Neural progenitor cell (in vitro differentiated cells): ENCODE results near the gene RSPO4. TPM values are rescaled to one million over a fixed set of nuclear protein-coding genes. Genes with fewer than 3 reads are reported as not detected.

ENCODE experiments used
- DNase-seq: peaks from one replicate; pipeline ENCODE4 v3.0.0-alpha.2; 2016; ENCODE audit warnings: low spot score
- H2AFZ ChIP-seq: fragments of 200-600 bp; sonication (generic); replicated peaks from 2 replicates; pipeline ENCODE4 v1.6.1; 2016; ENCODE audit warnings: antibody characterized with exemption
- H3F3A ChIP-seq: fragments of 200-600 bp; sonication (generic); 2 replicates; pipeline ENCODE4 v1.6.1; 2016; ENCODE audit warnings: antibody characterized with exemption, low read depth
- H3K27ac ChIP-seq: fragments of 200-600 bp; sonication (generic); 2 replicates; pipeline ENCODE4 v1.5.1; 2016; ENCODE audit warnings: mild to moderate bottlenecking
- H3K27me3 ChIP-seq: fragments of 200-600 bp; sonication (generic); 2 replicates; pipeline ENCODE4 v1.6.1; 2016; ENCODE audit warnings: mild to moderate bottlenecking, moderate library complexity
- H3K36me3 ChIP-seq: fragments of 200-600 bp; sonication (generic); 2 replicates; pipeline ENCODE4 v1.5.1; 2016
- H3K4me1 ChIP-seq: fragments of 200-600 bp; sonication (generic); 2 replicates; pipeline ENCODE4 v1.6.1; 2016; ENCODE audit warnings: mixed run types
- H3K4me2 ChIP-seq: fragments of 200-600 bp; sonication (generic); 2 replicates; pipeline ENCODE4 v1.6.1; 2016
- H3K4me3 ChIP-seq: fragments of 200-600 bp; sonication (generic); 2 replicates; pipeline ENCODE4 v1.5.1; 2016
- H3K79me2 ChIP-seq: fragments of 200-600 bp; sonication (generic); 2 replicates; pipeline ENCODE4 v1.6.1; 2016; ENCODE audit warnings: low read depth
- H3K9ac ChIP-seq: fragments of 200-600 bp; sonication (generic); 2 replicates; pipeline ENCODE4 v1.6.1; 2016
- H3K9me3 ChIP-seq: fragments of 200-600 bp; sonication (generic); 2 replicates; pipeline ENCODE4 v1.5.1; 2016; ENCODE audit warnings: low read depth
- H4K20me1 ChIP-seq: fragments of 200-600 bp; sonication (generic); 2 replicates; pipeline ENCODE4 v1.6.1; 2016; ENCODE audit warnings: low read depth
- H3K27ac Mint-ChIP-seq: 3 replicates; pipeline ENCODE4 v1.8.0; 2021; ENCODE audit warnings: mixed read lengths
- H3K27me3 Mint-ChIP-seq: 2 replicates; pipeline ENCODE4 v1.8.0; 2022; ENCODE audit warnings: low read depth, mild to moderate bottlenecking, inconsistent platforms, moderate library complexity, mixed read lengths; ENCODE audit not compliant: insufficient read depth
- H3K36me3 Mint-ChIP-seq: 3 replicates; pipeline ENCODE4 v1.8.0; 2021; ENCODE audit warnings: mixed read lengths
- H3K4me1 Mint-ChIP-seq: 3 replicates; pipeline ENCODE4 v1.8.0; 2021; ENCODE audit warnings: mixed read lengths
- H3K4me3 Mint-ChIP-seq: 3 replicates; pipeline ENCODE4 v1.8.0; 2021; ENCODE audit warnings: mild to moderate bottlenecking, moderate library complexity, mixed read lengths
- H3K9me3 Mint-ChIP-seq: 3 replicates; pipeline ENCODE4 v1.8.0; 2020; ENCODE audit warnings: mixed read lengths
- EZH2 ChIP-seq: fragments of 200-600 bp; sonication (generic); IDR thresholded peaks from 2 replicates; pipeline ENCODE4 v1.6.1; 2017; ENCODE audit warnings: antibody characterized with exemption, mild to moderate bottlenecking, moderate library complexity
- EZH2phosphoT487 ChIP-seq: fragments of 200-600 bp; sonication (generic); IDR thresholded peaks from 2 replicates; pipeline ENCODE4 v1.6.1; 2017; ENCODE audit warnings: antibody characterized with exemption
- total RNA-seq: library from RNA; depleted of rRNA; stranded (reverse); fragments of >200 nt; gene quantifications from 2 replicates; pipeline ENCODE4 v1.2.3, GENCODE V29; 2015; ENCODE audit warnings: low replicate concordance
- TF ChIP-seq, protein P1 (sequence below): fragments of 200-600 bp; sonication (generic); IDR thresholded peaks from 2 replicates; pipeline ENCODE4 v1.5.1; 2017; ENCODE audit warnings: antibody characterized with exemption, mild to moderate bottlenecking

RSPO4 gene
- total RNA-seq, 1 donor from 2014 or later: 0.26 TPM

- Histone ChIP-seq H3K9me3 (no peaks in the 10 kb centered on the region), H3K27ac (no peak overlapping the region), H3K79me2 (no peaks in the 10 kb centered on the region), H3K27me3 (no peaks in the 10 kb centered on the region), H3K4me1 (peaks cover 17% of the 10 kb centered on the region), H3K36me3 (no peaks in the 10 kb centered on the region), H3K9ac (no peak overlapping the region), H2AFZ (no peak overlapping the region), H3K4me3 (no peak overlapping the region), H4K20me1 (no peaks in the 10 kb centered on the region), H3K4me2 (no peak overlapping the region), H3F3A (peaks cover 14% of the 10 kb centered on the region)
- peaks cover 6% of the 10 kb centered on the region for H3K27me3 Mint-ChIP-seq
- no peaks in the 10 kb centered on the region for H3K36me3 Mint-ChIP-seq
- no peak for DNase-seq
- H3K4me1 Mint-ChIP-seq: peaks cover 10% of the 10 kb centered on the region
- H3K9me3 Mint-ChIP-seq: no peaks in the 10 kb centered on the region
- TF ChIP-seq EZH2 (no peak), EZH2phosphoT487 (no peak)
- TF ChIP-seq, protein P1, sequence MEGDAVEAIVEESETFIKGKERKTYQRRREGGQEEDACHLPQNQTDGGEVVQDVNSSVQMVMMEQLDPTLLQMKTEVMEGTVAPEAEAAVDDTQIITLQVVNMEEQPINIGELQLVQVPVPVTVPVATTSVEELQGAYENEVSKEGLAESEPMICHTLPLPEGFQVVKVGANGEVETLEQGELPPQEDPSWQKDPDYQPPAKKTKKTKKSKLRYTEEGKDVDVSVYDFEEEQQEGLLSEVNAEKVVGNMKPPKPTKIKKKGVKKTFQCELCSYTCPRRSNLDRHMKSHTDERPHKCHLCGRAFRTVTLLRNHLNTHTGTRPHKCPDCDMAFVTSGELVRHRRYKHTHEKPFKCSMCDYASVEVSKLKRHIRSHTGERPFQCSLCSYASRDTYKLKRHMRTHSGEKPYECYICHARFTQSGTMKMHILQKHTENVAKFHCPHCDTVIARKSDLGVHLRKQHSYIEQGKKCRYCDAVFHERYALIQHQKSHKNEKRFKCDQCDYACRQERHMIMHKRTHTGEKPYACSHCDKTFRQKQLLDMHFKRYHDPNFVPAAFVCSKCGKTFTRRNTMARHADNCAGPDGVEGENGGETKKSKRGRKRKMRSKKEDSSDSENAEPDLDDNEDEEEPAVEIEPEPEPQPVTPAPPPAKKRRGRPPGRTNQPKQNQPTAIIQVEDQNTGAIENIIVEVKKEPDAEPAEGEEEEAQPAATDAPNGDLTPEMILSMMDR: no peak
- H3K4me3 Mint-ChIP-seq: no peak overlapping the region
- H3K27ac Mint-ChIP-seq: no peak overlapping the region
These were observed 39.8 kb upstream of the RSPO4 start for GRCh38 chr20:1041845-1042390.

DNA sequence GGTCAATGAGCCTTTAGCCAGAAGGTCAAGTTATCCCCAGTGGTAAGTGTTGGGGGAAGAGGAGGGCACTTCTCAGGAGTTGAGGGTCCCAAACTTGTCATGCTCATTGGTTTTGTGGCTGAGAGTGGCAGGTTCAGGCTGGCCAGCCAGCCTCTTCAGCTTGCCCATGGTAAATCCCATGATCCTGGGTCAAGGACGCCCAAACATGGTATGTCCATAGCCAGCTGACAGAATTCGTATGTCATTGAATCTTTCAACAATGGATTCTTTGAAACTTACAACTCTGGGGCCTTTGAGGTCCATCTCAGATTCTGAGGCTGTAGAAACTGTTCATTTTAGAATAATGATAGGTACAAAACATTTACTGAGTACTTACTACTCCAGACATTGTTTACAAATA lies 36.1 kb upstream of the RSPO4 start:
- H3K4me1 ChIP-seq: no peaks in the 10 kb centered on the region
- no peaks in the 10 kb centered on the region for H3K79me2 ChIP-seq
- no peaks in the 10 kb centered on the region for H3K27me3 ChIP-seq
- H3K36me3 ChIP-seq: no peaks in the 10 kb centered on the region
- DNase-seq: no peak
- H3K4me1 Mint-ChIP-seq: no peaks in the 10 kb centered on the region
- TF ChIP-seq EZH2 (no peak), EZH2phosphoT487 (no peak)
- TF ChIP-seq, protein P1: no peak
- no peak overlapping the region for H3K27ac ChIP-seq
- peaks cover 4% of the 10 kb centered on the region for H3K27me3 Mint-ChIP-seq
- no peaks in the 10 kb centered on the region for H3K9me3 ChIP-seq
- no peaks in the 10 kb centered on the region for H3K36me3 Mint-ChIP-seq
- H3K4me3 Mint-ChIP-seq: no peak overlapping the region
- no peaks in the 10 kb centered on the region for H4K20me1 ChIP-seq
- no peak overlapping the region for H2AFZ ChIP-seq
- H3K4me3 ChIP-seq: no peak overlapping the region
- H3K9ac ChIP-seq: no peak overlapping the region
- H3K4me2 ChIP-seq: no peak overlapping the region
- no peaks in the 10 kb centered on the region for H3F3A ChIP-seq
- H3K9me3 Mint-ChIP-seq: no peaks in the 10 kb centered on the region
- H3K27ac Mint-ChIP-seq: no peak overlapping the region

- no peak overlapping the region for H3K27ac ChIP-seq
- TF ChIP-seq, protein P1: no peak
- TF ChIP-seq EZH2phosphoT487: no peak
- TF ChIP-seq EZH2: no peak
- H3K4me3 ChIP-seq: no peak overlapping the region
- H3K4me1 ChIP-seq: no peaks in the 10 kb centered on the region
- no peaks in the 10 kb centered on the region for H3F3A ChIP-seq
- H2AFZ ChIP-seq: no peak overlapping the region
- no peak overlapping the region for H3K9ac ChIP-seq
- H3K79me2 ChIP-seq: no peaks in the 10 kb centered on the region
- H3K9me3 ChIP-seq: no peaks in the 10 kb centered on the region
- H3K4me2 ChIP-seq: no peak overlapping the region
- H3K27me3 Mint-ChIP-seq: peaks cover 4% of the 10 kb centered on the region
- no peak overlapping the region for H3K4me3 Mint-ChIP-seq
- H3K4me1 Mint-ChIP-seq: no peaks in the 10 kb centered on the region
- DNase-seq: no peak
- H3K27ac Mint-ChIP-seq: no peak overlapping the region
- no peaks in the 10 kb centered on the region for H3K27me3 ChIP-seq
- H3K36me3 Mint-ChIP-seq: no peaks in the 10 kb centered on the region
- no peaks in the 10 kb centered on the region for H3K9me3 Mint-ChIP-seq
- H3K36me3 ChIP-seq: no peaks in the 10 kb centered on the region
- H4K20me1 ChIP-seq: no peaks in the 10 kb centered on the region
These were observed 34.9 kb upstream of the RSPO4 start for GRCh38 chr20:1037039-1037438.
